GM21529 (cell line): Measurements from ENCODE around the gene BATF.

Experiments used
- ATAC-seq: cut with Tn5 transposase; IDR thresholded peaks from one replicate; pipeline ENCODE4 v1.9.1; 2021; ENCODE audit not compliant: unreplicated experiment

Gene BATF

GRCh38 chr14:75591987-75592575 is 69.8 kb downstream of the BATF start:
- ATAC-seq, result no peak

- no peak for ATAC-seq
Observed at GRCh38 chr14:75595226-75595625, 73.0 kb downstream of the BATF start.
